Stomach (tissue), 9 donors: ENCODE measurements around the gene TMEM187. TPM values are rescaled to one million over a fixed set of nuclear protein-coding genes. Genes with fewer than 3 reads are reported as not detected.

Source experiments
- DNase-seq, 2 donors: peaks; one replicate each; pipeline versions ENCODE4 v3.0.0 to v3.0.0-alpha.2; 2013 to 2019
- H3K27ac ChIP-seq, 5 donors: fragments of 200-600 bp in 4 of 5; sonication (generic) in 4 of 5; one replicate each; pipeline ENCODE4 v1.5.1; 2013 to 2019; ENCODE audit warnings: mild to moderate bottlenecking in 1 of 5, moderate library complexity in 1 of 5
- H3K27me3 ChIP-seq, 3 donors: fragments of 200-600 bp; sonication (generic); one replicate each; pipeline ENCODE4 v1.5.1; 2017 to 2019; ENCODE audit warnings: mixed run types in 1 of 3
- H3K36me3 ChIP-seq, 4 donors: fragments of 200-600 bp; sonication (generic); 1 replicate in 3 of 4; 2 replicates in 1 of 4; pipeline ENCODE4 v1.5.1; 2016 to 2019
- H3K4me1 ChIP-seq, 4 donors: fragments of 200-600 bp; sonication (generic); one replicate each; pipeline ENCODE4 v1.5.1; 2016 to 2019
- H3K4me3 ChIP-seq, 4 donors: fragments of 200-600 bp; sonication (generic) in 3 of 4; one replicate each; pipeline ENCODE4 v1.5.1; 2016 to 2019; ENCODE audit warnings: mild to moderate bottlenecking in 1 of 4
- H3K9me3 ChIP-seq, 4 donors: fragments of 200-600 bp; sonication (generic); one replicate each; pipeline ENCODE4 v1.5.1; 2016 to 2019
- CTCF ChIP-seq, 7 experiments: fragments of 450-650 bp in 4 of 7; fragments of 200-600 bp in 3 of 7; sonication (generic) in 3 of 7; IDR thresholded peaks; one replicate each; pipeline ENCODE4 v1.5.1; 2016 to 2019; ENCODE audit warnings: antibody characterized with exemption in 7 of 7, control low read depth in 2 of 7, mild to moderate bottlenecking in 1 of 7
- EP300 ChIP-seq: sonication (generic); formaldehyde crosslinking; IDR thresholded peaks from one replicate; pipeline ENCODE4 v1.6.1; 2017; ENCODE audit warnings: antibody characterized with exemption
- POLR2A ChIP-seq, 4 donors: fragments of 450-650 bp; IDR thresholded peaks; one replicate each; pipeline ENCODE4 v1.6.1; 2016; ENCODE audit warnings: antibody characterized with exemption in 4 of 4, control low read depth in 2 of 4, mild to moderate bottlenecking in 1 of 4, moderate library complexity in 1 of 4
- POLR2AphosphoS5 ChIP-seq, 3 donors: sonication (generic); formaldehyde crosslinking; IDR thresholded peaks; one replicate each; pipeline ENCODE4 v1.6.1; 2016; ENCODE audit warnings: antibody characterized with exemption in 3 of 3
- WGBS, 5 donors: extraction: QIAGEN DNeasy Blood & Tissue Kit in 3 of 5; methylation state at CpG; one replicate each; pipeline versions ENCODE4 v1.1.5 to v1.1.7; 2013 to 2018; 5-methylcytosine and 5-hydroxymethylcytosine counted together
- intact Hi-C: fragments of 100-400 bp; cut with DNase I; formaldehyde crosslinking; loops from one replicate; pipeline ENCODE4 v1.15.1; 2023; ENCODE audit warnings: low total_unique reads
- polyA plus RNA-seq, 3 donors: library from polyadenylated mRNA; stranded (reverse); fragments of 200-250 nt; gene quantifications; one replicate each; pipeline ENCODE4 v1.2.3, GENCODE V29; 2013
- total RNA-seq, 5 donors: library from RNA; depleted of rRNA; stranded (reverse); fragments of >200 nt; gene quantifications; one replicate each; pipeline versions ENCODE4 v1.1.0 to v1.2.3, GENCODE V29; 2014 to 2016
- donor health status: healthy with polysubstance abuse.
- donor health status: Bipolar disorder and iron deficiency.
- donor health status: healthy.

Gene TMEM187
- total and polyA plus RNA-seq, 8 donors, result 0.89 to 16.2 (median 4.6) TPM; not detected in 1

DNA sequence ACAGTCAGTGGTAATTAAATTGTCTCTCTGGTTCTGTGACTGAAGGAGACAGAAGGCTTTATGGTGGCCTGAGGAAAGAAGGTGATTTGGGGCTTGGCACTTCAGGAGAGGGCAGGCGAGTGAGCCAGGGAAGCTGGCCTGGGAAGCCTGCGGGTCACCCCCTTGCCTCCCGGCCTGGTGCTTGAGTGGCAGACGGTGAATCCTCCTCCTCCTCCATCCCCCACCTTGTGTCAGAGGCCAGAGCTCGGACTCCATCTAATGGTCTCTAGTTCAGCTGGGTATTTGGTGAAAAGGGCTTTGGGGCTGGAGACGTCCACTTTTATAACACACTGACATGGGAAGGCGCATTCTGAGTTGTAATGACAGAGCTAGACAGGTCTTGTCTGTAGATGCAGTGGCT lies 8.7 kb downstream of the TMEM187 start:
- Histone ChIP-seq H3K9me3 (no peaks in the 10 kb centered on the region), H3K27me3 (no peaks in the 10 kb centered on the region), H3K4me1 (peaks cover 0 to 21% (median 10%) of the 10 kb centered on the region in 4 donors), H3K4me3 (no peak overlapping the region), H3K36me3 (no peaks in the 10 kb centered on the region), H3K27ac (peak overlapping the region in 4 of 5 donors; percentile 15 to 66 (median 60))
- DNase-seq, result no peak
- TF ChIP-seq EP300 (no peak), POLR2AphosphoS5 (IDR thresholded peaks at IDR 0.05) (no peak), CTCF (IDR thresholded peaks at IDR 0.05) (no peak), POLR2A (IDR thresholded peaks at IDR 0.05) (no peak)
- 76 to 90% (median 88%) methylated on average over 2 to 7 of the region's 7 CpGs for WGBS, 5 donors
- intact Hi-C loops, result no loop called here

- no peaks in the 10 kb centered on the region for H3K27me3 ChIP-seq
- H3K9me3 ChIP-seq, result no peaks in the 10 kb centered on the region
- peaks cover 0 to 23% (median 10%) of the 10 kb centered on the region in 4 donors for H3K4me1 ChIP-seq
- WGBS, 5 donors, result 83 to 88% (median 86%) methylated on average over 17 to 52 of the region's 52 CpGs
- intact Hi-C loops, result no loop called here
- TF ChIP-seq POLR2AphosphoS5 (IDR thresholded peaks at IDR 0.05) (no peak), CTCF (IDR thresholded peaks at IDR 0.05) (no peak), EP300 (no peak), POLR2A (IDR thresholded peaks at IDR 0.05) (no peak)
- peak overlapping the region in 3 of 5 donors; percentile 57 to 66 (median 64) for H3K27ac ChIP-seq
- H3K4me3 ChIP-seq, result no peak overlapping the region
- peak in 1 of 2 donors; percentile 46 for DNase-seq
- H3K36me3 ChIP-seq, result no peaks in the 10 kb centered on the region
These were observed 9.4 kb downstream of the TMEM187 start for GRCh38 chrX:153981771-153982533.

DNA sequence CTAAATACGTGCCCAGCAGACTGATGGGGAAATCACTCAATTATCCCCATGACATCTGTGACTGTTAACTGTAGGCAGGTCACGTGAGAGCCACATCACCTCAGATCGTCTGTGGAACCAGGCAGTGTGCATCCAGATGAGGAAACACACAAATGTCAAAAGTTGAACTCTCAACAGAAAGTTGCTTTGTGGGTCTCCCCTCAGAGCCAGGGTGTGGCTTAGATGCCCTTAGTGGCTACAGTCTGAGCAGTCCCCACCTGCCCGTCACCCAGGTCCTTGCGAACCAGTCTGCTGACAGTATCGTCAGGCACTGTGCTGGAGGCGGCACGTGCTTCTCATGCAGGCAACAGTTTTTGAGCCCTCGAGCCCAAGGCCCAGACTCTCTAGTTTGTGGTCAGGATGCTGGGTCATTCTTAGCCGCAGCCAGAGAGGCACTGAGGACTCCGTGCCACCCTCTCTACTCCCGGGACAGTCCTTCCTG lies 10.8 kb downstream of the TMEM187 start:
- TF ChIP-seq CTCF (IDR thresholded peaks at IDR 0.05) (no peak), POLR2A (IDR thresholded peaks at IDR 0.05) (no peak), POLR2AphosphoS5 (IDR thresholded peaks at IDR 0.05) (no peak), EP300 (no peak)
- no peak overlapping the region for H3K27ac ChIP-seq

DNA sequence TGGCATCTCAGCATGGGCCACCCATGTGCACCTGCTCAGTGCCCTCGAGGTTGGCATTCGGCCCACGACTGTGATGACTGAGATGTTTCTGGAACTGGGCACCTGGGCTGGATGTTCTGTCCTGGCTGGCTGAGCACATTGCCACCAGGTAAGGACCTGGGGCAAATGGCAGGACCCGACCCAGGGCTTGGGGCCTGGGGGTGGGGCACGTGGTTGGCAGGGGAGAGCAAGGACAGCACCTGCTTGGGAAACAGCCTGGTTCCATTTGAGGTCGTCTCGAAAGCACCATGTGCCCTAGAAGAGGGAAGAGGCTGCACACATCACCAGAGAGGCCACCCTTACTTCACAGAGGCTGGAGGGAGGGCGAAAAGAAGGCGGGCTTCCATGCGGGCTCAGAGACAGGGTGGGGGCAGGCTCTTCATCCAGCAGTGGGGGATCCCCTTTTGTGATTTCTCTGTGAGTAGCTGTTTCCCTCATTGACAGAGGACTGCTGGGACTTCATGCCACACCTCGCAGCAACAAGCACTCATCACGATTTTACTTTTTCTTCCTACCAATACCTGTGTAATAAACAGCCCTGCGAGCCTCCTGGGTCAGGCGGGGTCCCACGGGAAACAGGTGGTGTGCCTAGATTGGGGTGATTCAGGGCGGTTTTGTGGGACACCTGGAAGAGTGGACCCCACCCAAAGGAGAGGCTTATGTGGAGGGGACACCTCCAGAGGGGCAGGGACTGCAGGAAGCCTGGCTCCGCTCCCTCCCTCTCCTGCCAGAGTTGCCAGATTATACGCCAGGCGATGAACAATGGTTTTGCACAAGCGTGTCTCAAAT lies 12.0 kb downstream of the TMEM187 start:
- intact Hi-C loops, result no loop called here
- no peak overlapping the region for H3K4me3 ChIP-seq
- peak overlapping the region in 4 of 5 donors; percentile 73 to 84 (median 80) for H3K27ac ChIP-seq
- peaks cover 0 to 23% (median 10%) of the 10 kb centered on the region in 4 donors for H3K4me1 ChIP-seq
- no peaks in the 10 kb centered on the region for H3K36me3 ChIP-seq
- TF ChIP-seq EP300, result no peak
- TF ChIP-seq POLR2AphosphoS5 (IDR thresholded peaks at IDR 0.05), result no peak
- no peak for TF ChIP-seq POLR2A (IDR thresholded peaks at IDR 0.05)
- TF ChIP-seq CTCF (IDR thresholded peaks at IDR 0.05), result no peak
- peaks cover 0 to 3% (median 0%) of the 10 kb centered on the region in 3 donors for H3K27me3 ChIP-seq
- H3K9me3 ChIP-seq, result no peaks in the 10 kb centered on the region
- DNase-seq, result no peak
- WGBS, 5 donors, result 56 to 73% (median 62%) methylated on average over 13 to 20 of the region's 20 CpGs

More for the DNA sequence above, 10.8 kb downstream of the TMEM187 start:
- no peaks in the 10 kb centered on the region for H3K36me3 ChIP-seq
- DNase-seq, result no peak
- intact Hi-C loops, result no loop called here
- peaks cover 0 to 3% (median 0%) of the 10 kb centered on the region in 3 donors for H3K27me3 ChIP-seq
- H3K9me3 ChIP-seq, result no peaks in the 10 kb centered on the region
- H3K4me1 ChIP-seq, result peaks cover 0 to 23% (median 10%) of the 10 kb centered on the region in 4 donors
- 79 to 89% (median 81%) methylated on average over 6 to 12 of the region's 12 CpGs for whole genome bisulfite sequencing, 5 donors
- no peak overlapping the region for H3K4me3 ChIP-seq
